Vagina (tissue), 2 donors: ENCODE data around the gene PEX5L. TPM values are rescaled to one million over a fixed set of nuclear protein-coding genes. Genes with fewer than 3 reads are reported as not detected.

Experiments used
- DNase-seq, 2 donors: peaks; one replicate each; pipeline ENCODE4 v3.0.0-alpha.2; 2017; ENCODE audit errors: extremely low spot score in 2 of 2
- H3K27ac ChIP-seq: fragments of 200-600 bp; sonication (generic); one replicate; pipeline ENCODE4 v1.5.1; 2019
- H3K27me3 ChIP-seq: fragments of 200-600 bp; sonication (generic); one replicate; pipeline ENCODE4 v1.5.1; 2019
- H3K36me3 ChIP-seq, 2 donors: fragments of 200-600 bp; sonication (generic); one replicate each; pipeline ENCODE4 v1.5.1; 2017 to 2019
- H3K4me1 ChIP-seq: fragments of 200-600 bp; sonication (generic); one replicate; pipeline ENCODE4 v1.5.1; 2019
- H3K4me3 ChIP-seq, 2 donors: fragments of 200-600 bp; sonication (generic); 1 replicate in 1 of 2; 2 replicates in 1 of 2; pipeline ENCODE4 v1.5.1; 2016 to 2019
- H3K9me3 ChIP-seq: fragments of 200-600 bp; sonication (generic); one replicate; pipeline ENCODE4 v1.5.1; 2019
- CTCF ChIP-seq, 3 experiments: fragments of 450-650 bp in 2 of 3; fragments of 200-600 bp in 1 of 3; sonication (generic) in 1 of 3; IDR thresholded peaks; one replicate each; pipeline ENCODE4 v1.5.1; 2017 to 2019; ENCODE audit warnings: antibody characterized with exemption in 3 of 3, mild to moderate bottlenecking in 2 of 3, moderate library complexity in 2 of 3
- POLR2A ChIP-seq, 2 donors: fragments of 450-650 bp; IDR thresholded peaks; one replicate each; pipeline ENCODE4 v1.6.1; 2017; ENCODE audit warnings: antibody characterized with exemption in 2 of 2, mild to moderate bottlenecking in 2 of 2, moderate library complexity in 2 of 2
- POLR2AphosphoS5 ChIP-seq, 2 donors: sonication (generic); formaldehyde crosslinking; IDR thresholded peaks; one replicate each; pipeline ENCODE4 v1.9.0; 2017; ENCODE audit warnings: antibody characterized with exemption in 2 of 2, mild to moderate bottlenecking in 2 of 2, low read depth in 1 of 2; ENCODE audit not compliant: insufficient read depth in 1 of 2
- intact Hi-C: fragments of 100-400 bp; cut with DNase I; formaldehyde crosslinking; loops from one replicate; pipeline ENCODE4 v1.15.1; 2023
- total RNA-seq: library from RNA; depleted of rRNA; stranded (reverse); fragments of >200 nt; gene quantifications from one replicate; pipeline ENCODE4 v1.2.3, GENCODE V29; 2016

PEX5L gene
- total RNA-seq, 1 donor from 2014 or later, result not detected

- no peak overlapping the region for H3K27ac ChIP-seq
- DNase-seq, result no peak
- no peak overlapping the region for H3K4me3 ChIP-seq
- H3K9me3 ChIP-seq, result no peaks in the 10 kb centered on the region
- intact Hi-C loops, result no loop called here
- TF ChIP-seq POLR2A (IDR thresholded peaks at IDR 0.05) (no peak), CTCF (IDR thresholded peaks at IDR 0.05) (no peak), POLR2AphosphoS5 (IDR thresholded peaks at IDR 0.05; ENCODE audit: insufficient read depth in 1 of 2, low read depth in 1 of 2) (no peak)
- no peaks in the 10 kb centered on the region for H3K27me3 ChIP-seq
- H3K36me3 ChIP-seq, result no peaks in the 10 kb centered on the region
- no peaks in the 10 kb centered on the region for H3K4me1 ChIP-seq
Measured at GRCh38 chr3:179921951-179922350, 114.8 kb downstream of the PEX5L start.

GRCh38 chr3:179921500-179921899, 115.2 kb downstream of the PEX5L start:
- no peak for DNase-seq
- intact Hi-C loops, result no loop called here

GRCh38 chr3:179907784-179908482, 128.8 kb downstream of the PEX5L start:
- TF ChIP-seq POLR2A (IDR thresholded peaks at IDR 0.05) (no peak), CTCF (IDR thresholded peaks at IDR 0.05) (no peak), POLR2AphosphoS5 (IDR thresholded peaks at IDR 0.05; ENCODE audit: insufficient read depth in 1 of 2, low read depth in 1 of 2) (no peak)
- H3K36me3 ChIP-seq, result no peaks in the 10 kb centered on the region

More at GRCh38 chr3:179921500-179921899, 115.2 kb downstream of the PEX5L start:
- H3K27ac ChIP-seq, result no peak overlapping the region
- H3K36me3 ChIP-seq, result no peaks in the 10 kb centered on the region
- H3K4me1 ChIP-seq, result no peaks in the 10 kb centered on the region
- H3K9me3 ChIP-seq, result no peaks in the 10 kb centered on the region
- TF ChIP-seq POLR2AphosphoS5 (IDR thresholded peaks at IDR 0.05; ENCODE audit: insufficient read depth in 1 of 2, low read depth in 1 of 2) (no peak), POLR2A (IDR thresholded peaks at IDR 0.05) (no peak), CTCF (IDR thresholded peaks at IDR 0.05) (no peak)
- H3K27me3 ChIP-seq, result no peaks in the 10 kb centered on the region
- H3K4me3 ChIP-seq, result no peak overlapping the region

GRCh38 chr3:179902061-179902460, 134.7 kb downstream of the PEX5L start:
- no peaks in the 10 kb centered on the region for H3K36me3 ChIP-seq
- no peaks in the 10 kb centered on the region for H3K4me1 ChIP-seq
- H3K27me3 ChIP-seq, result no peaks in the 10 kb centered on the region
- no peaks in the 10 kb centered on the region for H3K9me3 ChIP-seq
- intact Hi-C loops, result no loop called here
- TF ChIP-seq POLR2A (IDR thresholded peaks at IDR 0.05), result no peak
- TF ChIP-seq CTCF (IDR thresholded peaks at IDR 0.05), result no peak
- no peak for TF ChIP-seq POLR2AphosphoS5 (IDR thresholded peaks at IDR 0.05; ENCODE audit: insufficient read depth in 1 of 2, low read depth in 1 of 2)
- no peak overlapping the region for H3K27ac ChIP-seq
- H3K4me3 ChIP-seq, result no peak overlapping the region
- no peak for DNase-seq

More at GRCh38 chr3:179907784-179908482, 128.8 kb downstream of the PEX5L start:
- DNase-seq, result no peak
- Histone ChIP-seq H3K27me3 (no peaks in the 10 kb centered on the region), H3K4me3 (no peak overlapping the region), H3K9me3 (no peaks in the 10 kb centered on the region), H3K4me1 (no peaks in the 10 kb centered on the region), H3K27ac (no peak overlapping the region)
- intact Hi-C loops, result no loop called here

- no peaks in the 10 kb centered on the region for H3K36me3 ChIP-seq
- DNase-seq, result no peak
- H3K27ac ChIP-seq, result no peak overlapping the region
- intact Hi-C loops, result no loop called here
- no peak for TF ChIP-seq CTCF (IDR thresholded peaks at IDR 0.05)
- TF ChIP-seq POLR2AphosphoS5 (IDR thresholded peaks at IDR 0.05; ENCODE audit: insufficient read depth in 1 of 2, low read depth in 1 of 2), result no peak
- no peak for TF ChIP-seq POLR2A (IDR thresholded peaks at IDR 0.05)
- H3K9me3 ChIP-seq, result no peaks in the 10 kb centered on the region
- H3K4me3 ChIP-seq, result no peak overlapping the region
- H3K4me1 ChIP-seq, result no peaks in the 10 kb centered on the region
- no peaks in the 10 kb centered on the region for H3K27me3 ChIP-seq
Measured at GRCh38 chr3:179898024-179898423, 138.7 kb downstream of the PEX5L start.
